HepG2 (cell line): ENCODE measurements around the gene CCT5. TPM values are rescaled to one million over a fixed set of nuclear protein-coding genes. Genes with fewer than 3 reads are reported as not detected.

Source experiments
- ATAC-seq: fragments of 200-7000 bp; cut with Tn5 transposase; 3 replicates; pipeline ENCODE4 v1.9.1; 2020; ENCODE audit warnings: mild to moderate bottlenecking, moderate library complexity
- BruUV-seq: library from RNA; stranded (reverse); fragments of 400-500 nt; replicated peaks from 2 replicates; lab custom pipeline; 2021; lab: Mats Ljungman, UMichigan
- CTCF ChIA-PET: fragments of 300-600 bp; formaldehyde crosslinking; extraction: SDS; loops from one replicate; lab custom pipeline; 2021; ENCODE audit warnings: low total read pairs, inconsistent platforms, low intra/inter-chr PET ratio; lab: Yijun Ruan, JAX
- POLR2A ChIA-PET: fragments of 350-600 bp; sonication (Branson Sonifier 250); formaldehyde crosslinking; loops from one replicate; lab custom pipeline; 2020; ENCODE audit warnings: antibody characterized with exemption, inconsistent platforms; lab: Yijun Ruan, JAX
- DNase-seq: peaks from one replicate; pipeline ENCODE4 v3.0.0-alpha.2; 2015; ENCODE audit warnings: low spot score
- FAIRE-seq: peaks from 3 replicates; lab custom pipeline; 2011; peaks lifted over from hg19 to GRCh38; lab: Jason Lieb, UNC
- H2AFZ ChIP-seq: one replicate; pipeline ENCODE4 v1.6.1; 2011; ENCODE audit warnings: low read length, inconsistent platforms
- H3K27ac ChIP-seq: fragments of 300-600 bp; 3 replicates; pipeline ENCODE4 v1.8.0; 2011; ENCODE audit warnings: mixed run types, mild to moderate bottlenecking, mixed read lengths, low read length, inconsistent platforms; ENCODE audit not compliant: insufficient read depth; ENCODE audit errors: extremely low read length
- H3K27me3 ChIP-seq, 2 experiments: fragments of 200-600 bp in 1 of 2; 2 replicates in 1 of 2; 3 replicates in 1 of 2; pipeline versions ENCODE4 v1.6.0 to v1.8.0; 2011; ENCODE audit warnings: low read length in 2 of 2, mild to moderate bottlenecking in 2 of 2, moderate library complexity in 2 of 2, inconsistent platforms in 1 of 2; ENCODE audit not compliant: insufficient read depth in 2 of 2, control insufficient read depth in 1 of 2
- H3K36me3 ChIP-seq, 2 experiments: fragments of 200-600 bp in 1 of 2; replicated peaks in 1 of 2; 2 replicates in 1 of 2; 3 replicates in 1 of 2; pipeline versions ENCODE4 v1.5.1 to v1.8.0; 2011; ENCODE audit warnings: low read length in 2 of 2, inconsistent platforms in 1 of 2; ENCODE audit not compliant: insufficient read depth in 2 of 2, control insufficient read depth in 1 of 2
- H3K4me1 ChIP-seq: 2 replicates; pipeline ENCODE4 v1.5.1; 2012; ENCODE audit warnings: low read length, inconsistent platforms; ENCODE audit not compliant: insufficient read depth
- H3K4me2 ChIP-seq: 2 replicates; pipeline ENCODE4 v1.6.0; 2011; ENCODE audit warnings: low read depth, low read length, inconsistent platforms
- H3K4me3 ChIP-seq, 3 experiments: fragments of 200-600 bp in 1 of 3; sonication (generic), shearing (Covaris generic) in 1 of 3; replicated peaks in 1 of 3; 2 replicates each; pipeline ENCODE4 v1.5.1; 2011 to 2016; ENCODE audit warnings: low read length in 3 of 3, inconsistent platforms in 2 of 3, low read depth in 2 of 3, mild to moderate bottlenecking in 2 of 3, control low read depth in 1 of 3, mixed read lengths in 1 of 3; ENCODE audit not compliant: insufficient read depth in 1 of 3
- H3K79me2 ChIP-seq: one replicate; pipeline ENCODE4 v1.6.1; 2011; ENCODE audit warnings: low read length, inconsistent platforms; ENCODE audit not compliant: insufficient read depth
- H3K9ac ChIP-seq: 2 replicates; pipeline ENCODE4 v1.6.0; 2011; ENCODE audit warnings: mild to moderate bottlenecking, low read depth, low read length, inconsistent platforms; ENCODE audit not compliant: insufficient read depth
- H3K9me3 ChIP-seq: 2 replicates; pipeline ENCODE4 v1.5.1; 2012; ENCODE audit warnings: mild to moderate bottlenecking, low read length
- H4K20me1 ChIP-seq: 2 replicates; pipeline ENCODE4 v1.6.0; 2011; ENCODE audit warnings: inconsistent platforms, mild to moderate bottlenecking, low read length, moderate library complexity; ENCODE audit not compliant: insufficient read depth
- ARNT2 ChIP-seq: sonication (generic); formaldehyde crosslinking; IDR thresholded peaks from 2 replicates; pipeline ENCODE4 v1.8.0; 2022; ENCODE audit warnings: mild to moderate bottlenecking, low read depth, missing genetic modification reagents, moderate library complexity
- MLX ChIP-seq: IDR thresholded peaks from 2 replicates; pipeline ENCODE4 v1.6.1; 2016
- SAP130 ChIP-seq: IDR thresholded peaks from 2 replicates; pipeline ENCODE4 v1.6.1; 2016; ENCODE audit warnings: low read depth
- SIN3B ChIP-seq: fragments of 150-350 bp; IDR thresholded peaks from 2 replicates; pipeline ENCODE4 v1.6.1; 2014; ENCODE audit warnings: low read length
- SOX13 ChIP-seq, 3 experiments: fragments of 450-650 bp in 1 of 3; sonication (generic) in 1 of 3; formaldehyde crosslinking in 1 of 3; IDR thresholded peaks in 2 of 3; conservative IDR thresholded peaks in 1 of 3; 2 replicates each; pipeline versions ENCODE4 v1.5.0 to v1.6.1; 2016 to 2020; ENCODE audit warnings: antibody characterized with exemption in 1 of 3, mild to moderate bottlenecking in 1 of 3, missing compliant biosample characterization in 1 of 3, missing genetic modification reagents in 1 of 3, moderate library complexity in 1 of 3
- SOX6 ChIP-seq, 2 experiments: fragments of 450-650 bp in 1 of 2; sonication (generic) in 1 of 2; formaldehyde crosslinking in 1 of 2; IDR thresholded peaks; 2 replicates each; pipeline versions ENCODE4 v1.4.0 to v1.6.1; 2017 to 2020; ENCODE audit warnings: antibody characterized with exemption in 1 of 2, mild to moderate bottlenecking in 1 of 2, missing genetic modification reagents in 1 of 2
- ZNF281 ChIP-seq: sonication (generic); formaldehyde crosslinking; IDR thresholded peaks from 2 replicates; pipeline ENCODE4 v1.4.0; 2020; ENCODE audit warnings: missing genetic modification reagents, borderline replicate concordance
- ZNF770 ChIP-seq: sonication (generic); formaldehyde crosslinking; IDR thresholded peaks from 2 replicates; pipeline ENCODE4 v1.5.0; 2020; ENCODE audit warnings: mild to moderate bottlenecking, missing genetic modification reagents
- WGBS: methylation state at CpG from one replicate; pipeline ENCODE4 v1.1.6; 2017; ENCODE audit warnings: low lambda C conversion rate; 5-methylcytosine and 5-hydroxymethylcytosine counted together
- in situ Hi-C: cut with HindIII; loops from 2 replicates; pipeline ENCODE4 v1.10.0; 2017; ENCODE audit warnings: low pct_unique_long_range_greater_than_20kb; ENCODE audit not compliant: extremely low pct_ligation_motif_present
- intact Hi-C: fragments of 100-400 bp; cut with micrococcal nuclease; formaldehyde crosslinking; loops from one replicate; pipeline ENCODE4 v1.10.0; 2022; ENCODE audit not compliant: unreplicated experiment
- polyA plus RNA-seq, 8 experiments: library from polyadenylated mRNA; depleted of rRNA in 3 of 8; stranded (reverse) in 7 of 8; unstranded in 1 of 8; fragments of >200 nt; fragmentation: Illumina TruSeq in 4 of 8; extraction: Trizol in 4 of 8; gene quantifications; 2 replicates each; pipeline versions ENCODE4 v1.2.1 to v1.2.3, GENCODE V29; 2011 to 2016; ENCODE audit warnings: low read depth in 4 of 8, missing spikeins in 1 of 8, mixed read lengths in 1 of 8; ENCODE audit not compliant: insufficient read depth in 1 of 8
- total RNA-seq, 5 experiments: library from RNA; depleted of rRNA; stranded (reverse); fragments of >200 nt; fragmentation: Illumina TruSeq; extraction: Trizol; gene quantifications; 2 replicates each; pipeline ENCODE4 v1.2.3, GENCODE V29; 2016; ENCODE audit warnings: low read depth in 1 of 5

The CCT5 gene
- total and polyA plus RNA-seq, 2 of the 13 experiments (the other 11 are each of a cell fraction or from before 2014, with no cell fraction given) = 319 to 708 TPM

GRCh38 chr5:10251405-10251804 lies 1.3 kb downstream of the CCT5 start (continued):
- TF ChIP-seq SOX6 (IDR thresholded peaks at IDR 0.05) (no peak), SOX6 (CRISPR knock-in tag; IDR thresholded peaks at IDR 0.05) (peak; percentile 69; the same call in 1 of the 2 replicates), SAP130 (peak; percentile 58; the same call in 1 of the 2 replicates), ZNF281 (CRISPR knock-in tag) (no peak), SOX13 (IDR thresholded peaks at IDR 0.05) (0 out of 2 replicates have a peak, but pooled peaks have one; percentile 45), SOX13 (CRISPR knock-in tag; conservative IDR thresholded peaks at IDR 0.05 in 1 of 2, IDR thresholded peaks at IDR 0.05 in 1 of 2) (peak in 1 of 2 experiments; percentile 86; a peak in 2 of 4 replicates), SIN3B (no peak), ARNT2 (no peak)

- BruUV-seq = no TSS peak
- ChIA-PET POLR2A (no interaction called here), CTCF (no interaction called here)
- in situ Hi-C loops = no loop called here
- DNase-seq = no peak
- Histone ChIP-seq H3K27me3 (peaks cover 0 to 3% of the 10 kb centered on the region in 2 experiments; a peak in 1 of 5 replicates), H3K4me1 (peaks cover 72% of the 10 kb centered on the region), H3K27ac (no peak overlapping the region), H4K20me1 (peaks cover 33% of the 10 kb centered on the region), H3K9me3 (no peaks in the 10 kb centered on the region), H3K4me3 (no peak overlapping the region), H3K79me2 (peaks cover 74% of the 10 kb centered on the region), H3K4me2 (peak overlapping the region; percentile 34; the same call in 1 of the 2 replicates), H3K36me3 (peaks cover 17 to 50% of the 10 kb centered on the region in 2 experiments), H2AFZ (no peak overlapping the region), H3K9ac (no peak overlapping the region)
- TF ChIP-seq MLX (CRISPR knock-in tag) (no peak), ZNF770 (CRISPR knock-in tag) (peak; percentile 49; the same call in 1 of the 2 replicates)
- intact Hi-C loops = no loop called here
- ATAC-seq = no peak
- WGBS = 97% methylated on average over 2 of the region's 3 CpGs
- no peak for FAIRE-seq
Observed at GRCh38 chr5:10253390-10253789, 3.3 kb downstream of the CCT5 start.
